Thyroid gland (tissue), 4 donors: ENCODE data around the gene TP73. TPM values are rescaled to one million over a fixed set of nuclear protein-coding genes. Genes with fewer than 3 reads are reported as not detected.

Experiments used
- DNase-seq, 2 donors: peaks; one replicate each; pipeline ENCODE4 v3.0.0-alpha.2; 2019
- H3K27ac ChIP-seq, 3 donors: fragments of 200-600 bp; sonication (generic); 1 replicate in 2 of 3; 2 replicates in 1 of 3; pipeline ENCODE4 v1.5.1; 2016 to 2019; ENCODE audit warnings: mild to moderate bottlenecking in 1 of 3, moderate library complexity in 1 of 3
- H3K27me3 ChIP-seq: fragments of 200-600 bp; sonication (generic); one replicate; pipeline ENCODE4 v1.5.1; 2019
- H3K36me3 ChIP-seq, 2 donors: fragments of 200-600 bp; sonication (generic); one replicate each; pipeline ENCODE4 v1.5.1; 2016 to 2019
- H3K4me1 ChIP-seq, 2 donors: fragments of 200-600 bp; sonication (generic); one replicate each; pipeline ENCODE4 v1.5.1; 2017 to 2019
- H3K4me3 ChIP-seq, 3 donors: fragments of 200-600 bp; sonication (generic); replicated peaks in 1 of 3; 1 replicate in 2 of 3; 2 replicates in 1 of 3; pipeline ENCODE4 v1.5.1; 2016; ENCODE audit warnings: mild to moderate bottlenecking in 1 of 3
- H3K9me3 ChIP-seq: fragments of 200-600 bp; sonication (generic); one replicate; pipeline ENCODE4 v1.5.1; 2017
- CTCF ChIP-seq, 6 experiments: fragments of 200-600 bp in 3 of 6; fragments of 450-650 bp in 3 of 6; sonication (generic) in 3 of 6; IDR thresholded peaks; one replicate each; pipeline ENCODE4 v1.5.1; 2016 to 2019; ENCODE audit warnings: antibody characterized with exemption in 6 of 6, mild to moderate bottlenecking in 2 of 6, inconsistent platforms in 1 of 6, moderate library complexity in 1 of 6
- POLR2A ChIP-seq, 2 donors: fragments of 450-650 bp; IDR thresholded peaks; one replicate each; pipeline ENCODE4 v1.6.1; 2017; ENCODE audit warnings: antibody characterized with exemption in 2 of 2, mild to moderate bottlenecking in 2 of 2, moderate library complexity in 1 of 2
- WGBS, 2 donors: methylation state at CpG; one replicate each; pipeline ENCODE4 v1.1.5; 2017; 5-methylcytosine and 5-hydroxymethylcytosine counted together
- intact Hi-C: fragments of 100-400 bp; cut with DNase I; formaldehyde crosslinking; loops from one replicate; pipeline ENCODE4 v1.15.1; 2023
- total RNA-seq, 4 donors: library from RNA; depleted of rRNA; stranded (reverse); fragments of >200 nt; gene quantifications; one replicate each; pipeline ENCODE4 v1.2.3, GENCODE V29; 2016

TP73 gene
- total RNA-seq, 4 donors from 2014 or later = 0.33 to 0.49 TPM; not detected in 2

DNA sequence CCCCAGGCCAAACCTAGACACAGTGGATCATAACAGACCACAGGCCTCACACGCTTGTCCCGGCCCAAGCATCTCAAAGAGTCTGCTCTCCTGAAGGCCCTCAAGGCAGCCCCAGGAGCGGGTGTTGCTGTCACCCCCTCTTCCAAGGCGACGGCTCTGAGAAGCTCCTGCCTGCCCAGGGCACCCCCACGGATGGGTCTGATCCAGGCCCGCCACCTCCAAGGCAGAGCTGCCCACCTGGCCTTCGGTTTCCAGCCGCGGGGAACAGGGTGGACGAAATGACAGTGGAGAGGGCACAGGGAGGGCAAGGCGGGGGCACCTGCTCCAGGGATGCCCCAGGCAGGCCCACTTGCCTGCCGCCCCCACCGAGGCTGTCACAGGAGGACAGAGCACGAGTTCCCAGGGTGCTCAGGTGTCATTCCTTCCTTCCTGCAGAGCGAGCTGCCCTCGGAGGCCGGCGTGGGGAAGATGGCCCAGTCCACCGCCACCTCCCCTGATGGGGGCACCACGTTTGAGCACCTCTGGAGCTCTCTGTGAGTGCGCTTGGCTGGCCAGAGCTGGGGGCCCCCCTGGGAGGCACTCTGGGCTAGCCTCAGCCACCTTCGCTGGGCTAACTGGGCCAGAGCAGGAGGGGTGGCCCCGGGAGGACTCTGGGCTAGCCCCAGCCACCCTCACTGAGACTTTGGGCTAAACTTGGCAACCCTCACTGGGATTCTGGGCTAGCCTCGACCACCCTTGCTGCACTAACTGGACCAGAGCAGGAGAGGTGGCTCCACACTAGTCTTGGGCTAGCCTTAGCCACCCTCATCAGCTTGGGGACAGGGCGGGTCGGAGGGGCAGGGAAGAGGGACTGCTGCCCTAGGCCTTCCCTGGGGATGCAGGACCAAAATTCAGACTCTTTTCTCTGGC, 29.8 kb downstream of the TP73 start:
- no peaks in the 10 kb centered on the region for H3K27me3 ChIP-seq
- intact Hi-C loops = no loop called here
- no peak for DNase-seq
- H3K36me3 ChIP-seq = no peaks in the 10 kb centered on the region
- no peak overlapping the region for H3K4me3 ChIP-seq
- H3K4me1 ChIP-seq = no peaks in the 10 kb centered on the region
- H3K27ac ChIP-seq = no peak overlapping the region
- 83 to 93% methylated on average over 8 to 21 of the region's 27 CpGs for WGBS, 2 donors
- H3K9me3 ChIP-seq = no peaks in the 10 kb centered on the region
- no peak for TF ChIP-seq CTCF (IDR thresholded peaks at IDR 0.05)
- no peak for TF ChIP-seq POLR2A (IDR thresholded peaks at IDR 0.05)

DNA sequence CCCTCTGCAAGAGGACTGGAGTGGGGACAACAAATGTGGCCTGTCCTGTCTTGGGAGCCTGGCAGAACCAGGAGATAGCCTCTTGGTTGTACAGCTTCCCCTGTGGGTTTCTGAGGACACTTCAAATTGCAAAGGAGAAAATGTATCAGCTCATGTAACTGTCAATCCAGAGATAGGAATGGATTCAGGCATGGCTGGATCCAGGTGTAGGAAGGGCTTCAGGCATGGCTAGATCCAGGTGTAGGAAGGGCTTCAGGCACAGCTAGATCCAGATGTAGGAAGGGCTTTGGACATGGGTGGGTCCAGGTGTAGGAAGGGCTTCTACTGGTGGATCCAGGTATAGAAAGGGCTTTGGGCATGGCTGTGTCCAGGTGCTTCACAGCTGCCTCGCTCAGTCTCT, 30.9 kb downstream of the TP73 start:
- DNase-seq = no peak
- TF ChIP-seq POLR2A (IDR thresholded peaks at IDR 0.05) (no peak), CTCF (IDR thresholded peaks at IDR 0.05) (no peak)
- no peak overlapping the region for H3K4me3 ChIP-seq
- no peaks in the 10 kb centered on the region for H3K9me3 ChIP-seq
- no peaks in the 10 kb centered on the region for H3K27me3 ChIP-seq
- H3K36me3 ChIP-seq = no peaks in the 10 kb centered on the region
- WGBS, 2 donors = 100% methylated on average over 1 of the region's 1 CpG; no CpG with 5 or more reads in 1 of the 2 donors
- no peak overlapping the region for H3K27ac ChIP-seq
- H3K4me1 ChIP-seq = no peaks in the 10 kb centered on the region
- intact Hi-C loops = no loop called here

- Histone ChIP-seq H3K4me1 (no peaks in the 10 kb centered on the region), H3K36me3 (no peaks in the 10 kb centered on the region), H3K9me3 (no peaks in the 10 kb centered on the region), H3K27me3 (no peaks in the 10 kb centered on the region), H3K27ac (no peak overlapping the region), H3K4me3 (no peak overlapping the region)
- no peak for TF ChIP-seq CTCF (IDR thresholded peaks at IDR 0.05)
- TF ChIP-seq POLR2A (IDR thresholded peaks at IDR 0.05) = no peak
- no peak for DNase-seq
- 32 to 72% methylated on average over 5 to 14 of the region's 26 CpGs for WGBS, 2 donors
- intact Hi-C loops = no loop called here
These were observed 31.7 kb downstream of the TP73 start for GRCh38 chr1:3683992-3684391.

DNA sequence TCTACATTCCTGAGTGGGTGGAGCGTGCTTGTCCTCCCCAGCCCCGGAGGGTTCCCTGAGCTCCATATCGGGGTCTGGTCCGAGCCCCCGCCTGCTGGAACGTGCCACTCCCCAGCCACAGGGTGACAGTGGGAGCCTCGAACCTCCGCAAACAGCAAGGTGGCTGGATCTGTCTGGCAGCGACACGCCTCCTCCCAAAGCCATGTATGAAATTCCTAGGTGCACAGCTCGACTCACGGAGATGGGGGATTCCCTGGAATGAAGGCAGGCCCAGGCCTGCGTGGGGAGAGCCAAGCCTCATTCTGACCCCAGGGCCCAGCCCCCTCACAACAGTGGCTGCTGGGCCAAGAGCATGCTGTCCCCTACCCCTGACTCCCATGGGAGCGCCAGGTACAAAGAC, 32.9 kb downstream of the TP73 start:
- H3K27me3 ChIP-seq = no peaks in the 10 kb centered on the region

More for the DNA sequence above, 32.9 kb downstream of the TP73 start:
- Histone ChIP-seq H3K36me3 (no peaks in the 10 kb centered on the region), H3K27ac (no peak overlapping the region), H3K9me3 (no peaks in the 10 kb centered on the region), H3K4me1 (no peaks in the 10 kb centered on the region), H3K4me3 (no peak overlapping the region)
- DNase-seq = no peak
- intact Hi-C loops = no loop called here
- no peak for TF ChIP-seq CTCF (IDR thresholded peaks at IDR 0.05)
- no peak for TF ChIP-seq POLR2A (IDR thresholded peaks at IDR 0.05)
- WGBS, 2 donors = 88 to 93% methylated on average over 8 of the region's 14 CpGs
